ENCODE data around the gene PLXND1. TPM values are rescaled to one million over a fixed set of nuclear protein-coding genes. Genes with fewer than 3 reads are reported as not detected.

PLXND1 gene
- total RNA-seq, 2 experiments from 2014 or later, result 4.7 to 6.0 TPM

- Histone ChIP-seq H4K20me1 (ENCODE audit: insufficient read depth, low read length) (no peaks in the 10 kb centered on the region), H3K27ac (ENCODE audit: low read depth, low read length, poor library complexity, severe bottlenecking) (no peak overlapping the region), H3K9me3 (ENCODE audit: low read length) (no peaks in the 10 kb centered on the region), H3K36me3 (ENCODE audit: insufficient read depth, low read length) (no peaks in the 10 kb centered on the region), H3K4me3 (ENCODE audit: low read depth, low read length, poor library complexity, severe bottlenecking) (no peak overlapping the region), H3K9me2 (ENCODE audit: insufficient read depth, low read length) (no peaks in the 10 kb centered on the region), H2AFZ (ENCODE audit: low read length) (no peak overlapping the region), H3K4me2 (ENCODE audit: low read length) (no peak overlapping the region), H3K4me1 (ENCODE audit: insufficient read depth, low read length, poor library complexity, severe bottlenecking) (no peaks in the 10 kb centered on the region), H3K79me2 (ENCODE audit: insufficient read depth, low read depth, low read length) (no peaks in the 10 kb centered on the region)
- CTCF ChIA-PET (ENCODE audit: unreplicated experiment), result no interaction called here
- DNase-seq (ENCODE audit: low spot score), result no peak
- POLR2A ChIA-PET, result no interaction called here
- no TSS peak for BruUV-seq (replicated peaks)
- intact Hi-C loops (cut with micrococcal nuclease; ENCODE audit: unreplicated experiment), result no loop called here
- TF ChIP-seq EZH2phosphoT487 (IDR thresholded peaks at IDR 0.05; ENCODE audit: borderline replicate concordance, low read depth, low read length) (no peak), CTCF (conservative IDR thresholded peaks at IDR 0.05; ENCODE audit: low read length) (no peak)
These were observed 93.9 kb downstream of the PLXND1 start for GRCh38 chr3:129512595-129512994.

- intact Hi-C loops (cut with micrococcal nuclease; ENCODE audit: unreplicated experiment), result no loop called here
- no peak for DNase-seq (ENCODE audit: low spot score)
- Histone ChIP-seq H3K36me3 (ENCODE audit: insufficient read depth, low read length) (0 out of 2 replicates have a peak, but pooled peaks cover 3% of the 10 kb centered on the region), H3K4me3 (ENCODE audit: low read depth, low read length, poor library complexity, severe bottlenecking) (no peak overlapping the region), H3K79me2 (ENCODE audit: insufficient read depth, low read depth, low read length) (no peaks in the 10 kb centered on the region), H3K4me1 (ENCODE audit: insufficient read depth, low read length, poor library complexity, severe bottlenecking) (no peaks in the 10 kb centered on the region), H3K9me2 (ENCODE audit: insufficient read depth, low read length) (no peaks in the 10 kb centered on the region), H3K9me3 (ENCODE audit: low read length) (no peaks in the 10 kb centered on the region), H4K20me1 (ENCODE audit: insufficient read depth, low read length) (no peaks in the 10 kb centered on the region), H2AFZ (ENCODE audit: low read length) (no peak overlapping the region), H3K4me2 (ENCODE audit: low read length) (no peak overlapping the region), H3K27ac (ENCODE audit: low read depth, low read length, poor library complexity, severe bottlenecking) (no peak overlapping the region)
- TF ChIP-seq CTCF (conservative IDR thresholded peaks at IDR 0.05; ENCODE audit: low read length) (no peak), EZH2phosphoT487 (IDR thresholded peaks at IDR 0.05; ENCODE audit: borderline replicate concordance, low read depth, low read length) (no peak)
- BruUV-seq (replicated peaks), result no TSS peak
- CTCF ChIA-PET (ENCODE audit: unreplicated experiment), result no interaction called here
- POLR2A ChIA-PET, result no interaction called here
These were observed 99.2 kb downstream of the PLXND1 start for GRCh38 chr3:129507181-129507831.

DNA sequence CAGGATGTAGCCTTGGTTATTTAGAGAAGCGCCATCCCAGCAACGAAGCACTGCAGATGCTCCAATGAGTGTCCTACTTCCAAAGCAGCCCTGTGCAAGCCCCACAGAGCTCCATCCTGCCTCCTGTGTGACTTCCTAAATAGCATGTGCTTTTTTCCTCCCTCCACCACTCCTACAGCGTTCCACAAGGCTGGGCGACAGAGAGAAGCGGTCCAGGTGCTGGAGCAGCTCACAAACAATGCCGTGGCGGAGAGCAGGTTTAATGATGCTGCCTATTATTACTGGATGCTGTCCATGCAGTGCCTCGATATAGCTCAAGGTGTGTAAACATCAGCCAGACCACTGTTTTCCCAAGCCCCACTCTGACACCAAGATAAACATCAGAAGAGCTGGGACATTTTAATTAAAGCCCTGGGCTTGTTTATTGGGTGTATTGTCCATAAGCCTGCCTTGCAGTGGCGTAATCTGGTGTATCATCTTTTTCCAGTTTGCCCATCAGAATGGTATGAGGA is 100.2 kb downstream of the PLXND1 start:
- BruUV-seq (replicated peaks), result no TSS peak
- POLR2A ChIA-PET, result no interaction called here
- H3K4me1 ChIP-seq (ENCODE audit: insufficient read depth, low read length, poor library complexity, severe bottlenecking), result no peaks in the 10 kb centered on the region

More for the DNA sequence above, 100.2 kb downstream of the PLXND1 start:
- H3K79me2 ChIP-seq (ENCODE audit: insufficient read depth, low read depth, low read length), result no peaks in the 10 kb centered on the region
- H3K27ac ChIP-seq (ENCODE audit: low read depth, low read length, poor library complexity, severe bottlenecking), result no peak overlapping the region
- no peak for DNase-seq (ENCODE audit: low spot score)
- H4K20me1 ChIP-seq (ENCODE audit: insufficient read depth, low read length), result no peaks in the 10 kb centered on the region
- no peaks in the 10 kb centered on the region for H3K9me3 ChIP-seq (ENCODE audit: low read length)
- H3K4me3 ChIP-seq (ENCODE audit: low read depth, low read length, poor library complexity, severe bottlenecking), result no peak overlapping the region
- 0 out of 2 replicates have a peak, but pooled peaks cover 3% of the 10 kb centered on the region for H3K36me3 ChIP-seq (ENCODE audit: insufficient read depth, low read length)
- H3K4me2 ChIP-seq (ENCODE audit: low read length), result no peak overlapping the region
- no peak overlapping the region for H2AFZ ChIP-seq (ENCODE audit: low read length)
- intact Hi-C loops (cut with micrococcal nuclease; ENCODE audit: unreplicated experiment), result no loop called here
- CTCF ChIA-PET (ENCODE audit: unreplicated experiment), result no interaction called here
- no peaks in the 10 kb centered on the region for H3K9me2 ChIP-seq (ENCODE audit: insufficient read depth, low read length)
- TF ChIP-seq EZH2phosphoT487 (IDR thresholded peaks at IDR 0.05; ENCODE audit: borderline replicate concordance, low read depth, low read length) (no peak), CTCF (conservative IDR thresholded peaks at IDR 0.05; ENCODE audit: low read length) (no peak)
